GM19240 (cell line): Measurements from ENCODE around the gene NAV1.
"Not testable (repeated sequence)": the region's sequence is repeated elsewhere in the genome, so short reads cannot be mapped to it uniquely, and the experiment has no call there.

Experiments used
- DNase-seq: peaks from one replicate; pipeline ENCODE4 v3.0.0; 2011; ENCODE audit warnings: low spot score; ENCODE audit not compliant: insufficient read length

NAV1 gene

DNA sequence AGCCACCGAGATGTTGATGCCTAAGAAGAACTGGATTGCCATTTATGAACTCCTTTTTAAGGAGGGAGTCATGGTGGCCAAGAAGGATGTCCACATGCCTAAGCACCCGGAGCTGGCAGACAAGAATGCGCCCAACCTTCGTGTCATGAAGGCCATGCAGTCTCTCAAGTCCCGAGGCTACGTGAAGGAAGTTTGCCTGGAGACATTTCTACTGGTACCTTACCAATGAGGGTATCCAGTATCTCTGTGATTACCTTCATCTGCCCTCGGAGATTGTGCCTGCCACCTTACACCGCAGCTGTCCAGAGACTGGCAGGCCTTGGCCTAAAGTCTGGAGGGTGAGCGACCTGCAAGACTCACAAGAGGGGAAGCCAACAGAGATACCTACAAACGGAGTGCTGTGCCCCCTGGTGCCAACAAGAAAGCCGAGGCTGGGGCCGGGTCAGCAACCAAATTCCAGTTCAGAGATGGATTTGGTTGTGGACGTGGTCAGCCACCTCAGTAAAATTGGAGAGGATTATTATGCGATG, 18.8 kb upstream of the NAV1 start:
- not testable (repeated sequence) for DNase-seq

DNA sequence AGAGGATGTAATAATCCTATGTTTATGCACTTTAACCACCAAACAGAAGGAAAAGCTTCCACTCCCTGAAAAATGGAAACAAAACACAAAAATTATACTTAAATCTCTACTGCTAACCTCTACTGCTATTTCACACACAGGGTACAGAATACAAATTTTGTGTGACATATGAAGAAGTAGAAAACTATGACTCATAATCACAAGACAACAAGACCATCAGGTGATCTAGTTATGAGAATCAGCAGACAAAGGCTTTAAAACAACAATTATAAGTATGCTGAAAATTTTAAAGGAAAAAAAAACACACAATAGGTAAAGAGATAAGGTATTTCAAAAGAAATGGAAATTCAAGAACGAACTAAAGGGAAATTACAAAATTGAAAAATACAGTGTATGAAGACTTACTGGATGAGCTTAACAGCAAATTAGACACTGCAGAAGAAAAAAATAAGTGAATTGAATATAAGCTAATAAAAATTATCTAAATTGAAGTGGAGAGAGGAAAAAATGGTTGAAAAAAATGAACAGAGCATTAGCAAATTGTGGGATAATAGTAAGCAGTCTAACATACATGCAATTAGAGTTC, 13.6 kb upstream of the NAV1 start:
- DNase-seq, result no peak

DNA sequence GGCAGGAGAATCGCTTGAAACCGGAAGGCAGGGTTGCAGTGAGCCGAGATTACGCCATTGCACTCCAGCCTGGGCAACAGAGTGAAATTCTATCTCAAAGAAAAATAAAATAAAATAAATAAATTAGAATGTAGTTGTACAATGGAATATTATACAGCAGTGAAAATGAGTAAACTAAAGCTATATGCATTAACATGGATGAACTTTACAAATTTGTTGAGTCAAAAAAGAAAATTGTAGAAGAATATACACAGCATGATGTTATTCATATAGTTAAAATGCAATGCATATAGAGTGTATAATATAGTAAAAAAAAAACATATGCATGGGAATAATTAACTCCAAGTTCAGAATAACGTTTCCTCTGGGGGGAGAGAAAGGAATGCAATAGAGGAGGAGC, 11.0 kb upstream of the NAV1 start:
- DNase-seq, result no peak

DNA sequence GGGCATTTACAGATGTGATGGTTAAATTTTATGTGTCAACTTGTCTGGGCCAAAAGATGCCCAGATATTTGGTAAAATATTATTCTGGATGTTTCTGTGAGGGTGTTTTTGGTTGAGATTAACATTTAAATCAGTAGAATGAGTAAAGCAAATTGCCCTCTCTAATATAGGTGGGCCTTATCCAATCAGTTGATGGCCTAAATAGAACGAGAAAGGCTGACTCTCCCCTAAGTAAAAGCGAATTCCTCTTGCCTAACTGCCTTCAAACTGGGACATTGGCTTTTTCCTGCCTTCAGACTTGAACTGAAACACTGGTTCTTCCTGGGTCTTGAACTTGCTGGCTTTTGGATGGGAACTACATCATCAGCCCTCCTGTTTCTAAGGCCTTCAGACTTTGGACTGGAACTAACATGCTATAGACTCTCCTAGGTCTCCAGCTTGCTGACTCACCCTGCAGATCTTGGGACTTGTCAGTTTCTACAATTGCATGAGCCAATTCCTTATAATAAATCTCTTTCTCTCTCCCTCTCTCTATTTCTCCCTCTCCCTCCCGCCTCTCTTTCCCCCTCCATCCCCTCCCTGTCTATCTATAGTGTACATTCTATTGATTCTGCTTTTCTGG, 10.2 kb upstream of the NAV1 start:
- no peak for DNase-seq

DNA sequence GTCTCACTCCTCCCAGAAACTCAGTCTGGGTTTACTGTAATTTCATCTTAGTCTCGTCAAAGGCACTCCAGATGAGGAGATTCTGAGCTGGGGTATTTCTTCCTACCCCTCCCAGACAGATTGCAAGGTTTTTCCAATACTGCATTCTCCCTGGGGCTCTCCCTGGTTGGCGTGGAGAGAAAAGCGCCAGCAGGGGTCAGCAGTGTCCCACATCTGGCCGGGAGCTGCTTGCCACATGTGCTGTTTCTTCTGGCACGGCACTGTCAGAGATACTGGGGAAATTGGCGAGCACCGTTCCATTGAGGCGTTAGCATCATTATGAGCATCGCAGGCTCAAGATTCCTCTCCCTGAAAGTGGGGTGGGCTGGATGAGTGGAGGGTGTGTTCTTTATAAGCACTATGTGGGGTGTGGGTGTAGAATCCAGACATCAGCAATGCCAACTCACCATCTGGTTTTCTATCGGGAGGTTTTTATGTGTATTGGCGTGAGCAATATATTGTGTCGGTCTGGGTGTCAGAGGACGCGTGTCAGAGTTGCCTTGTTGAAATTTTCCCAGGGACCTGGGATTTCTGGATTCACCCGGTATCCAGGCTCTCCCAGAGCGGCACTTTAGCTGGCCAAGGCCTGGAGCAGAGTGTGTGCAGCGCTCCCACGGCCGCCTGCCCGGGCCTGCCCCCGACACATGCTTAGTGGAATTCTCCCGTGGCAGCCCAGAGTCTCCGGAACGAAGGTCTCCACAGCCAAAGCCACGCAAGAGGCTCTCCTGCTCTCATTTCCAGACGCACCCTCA, 8.0 kb upstream of the NAV1 start:
- no peak for DNase-seq

DNA sequence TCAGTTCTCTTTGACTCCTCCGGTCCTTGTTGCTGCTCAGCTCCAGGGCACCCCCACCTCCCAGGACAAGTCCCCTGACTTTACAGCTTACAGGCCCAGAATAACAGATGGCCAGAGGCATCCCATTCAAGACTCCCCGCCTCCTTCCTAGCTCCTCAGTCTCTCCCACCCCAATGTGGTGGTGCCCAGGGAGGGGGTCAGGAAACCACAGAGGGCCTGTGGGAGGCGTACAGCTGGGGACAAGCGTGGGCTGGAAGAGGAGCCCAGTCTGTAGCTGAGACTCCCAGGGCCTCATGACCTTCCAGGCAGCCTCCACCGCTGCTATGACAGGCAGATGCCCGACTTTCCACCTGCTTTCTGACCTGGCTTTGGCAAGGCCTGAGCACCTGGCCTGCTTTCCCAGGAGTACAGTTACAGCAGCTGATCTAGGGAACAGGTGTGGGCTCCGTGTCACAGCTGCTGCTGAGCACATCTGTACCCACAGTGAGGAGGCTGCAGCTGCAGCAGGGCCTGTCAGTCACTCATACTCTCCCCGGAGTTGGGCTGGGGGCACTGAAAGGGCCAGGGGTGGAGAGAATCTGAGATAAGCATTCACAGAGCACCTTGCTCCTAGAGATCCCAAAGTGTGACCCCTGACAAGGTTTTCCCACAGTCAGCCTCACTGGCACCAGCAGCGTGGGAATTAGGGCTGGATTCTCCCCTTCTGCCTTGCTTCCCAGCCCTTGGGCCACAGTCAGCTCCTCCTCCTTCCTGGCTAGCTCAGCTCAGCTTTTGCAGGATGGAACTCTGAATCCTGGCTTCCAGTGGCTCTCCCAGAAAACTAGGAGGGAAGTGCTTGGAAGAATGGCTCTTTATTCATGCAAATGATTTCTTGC, 7.1 kb upstream of the NAV1 start:
- no peak for DNase-seq

DNA sequence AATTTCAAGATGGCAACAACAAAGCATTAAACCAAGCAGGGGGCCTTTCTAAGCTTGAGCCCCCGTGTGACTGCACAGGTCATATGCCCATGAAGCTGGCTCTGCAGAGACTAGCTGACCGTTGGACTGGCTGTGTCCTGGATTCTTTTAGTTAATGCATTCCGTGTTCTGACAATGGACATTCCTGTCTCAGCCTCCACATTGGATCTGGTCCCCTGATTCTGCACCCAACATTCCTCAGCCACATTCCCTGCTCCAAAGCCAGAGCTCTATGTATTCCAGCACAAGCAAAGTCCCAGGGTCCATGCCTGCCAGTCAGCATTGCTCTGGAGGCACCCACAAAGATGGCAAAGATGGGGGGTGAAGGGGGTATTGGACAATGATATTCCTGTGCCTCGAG, 5.1 kb upstream of the NAV1 start:
- DNase-seq, result no peak

DNA sequence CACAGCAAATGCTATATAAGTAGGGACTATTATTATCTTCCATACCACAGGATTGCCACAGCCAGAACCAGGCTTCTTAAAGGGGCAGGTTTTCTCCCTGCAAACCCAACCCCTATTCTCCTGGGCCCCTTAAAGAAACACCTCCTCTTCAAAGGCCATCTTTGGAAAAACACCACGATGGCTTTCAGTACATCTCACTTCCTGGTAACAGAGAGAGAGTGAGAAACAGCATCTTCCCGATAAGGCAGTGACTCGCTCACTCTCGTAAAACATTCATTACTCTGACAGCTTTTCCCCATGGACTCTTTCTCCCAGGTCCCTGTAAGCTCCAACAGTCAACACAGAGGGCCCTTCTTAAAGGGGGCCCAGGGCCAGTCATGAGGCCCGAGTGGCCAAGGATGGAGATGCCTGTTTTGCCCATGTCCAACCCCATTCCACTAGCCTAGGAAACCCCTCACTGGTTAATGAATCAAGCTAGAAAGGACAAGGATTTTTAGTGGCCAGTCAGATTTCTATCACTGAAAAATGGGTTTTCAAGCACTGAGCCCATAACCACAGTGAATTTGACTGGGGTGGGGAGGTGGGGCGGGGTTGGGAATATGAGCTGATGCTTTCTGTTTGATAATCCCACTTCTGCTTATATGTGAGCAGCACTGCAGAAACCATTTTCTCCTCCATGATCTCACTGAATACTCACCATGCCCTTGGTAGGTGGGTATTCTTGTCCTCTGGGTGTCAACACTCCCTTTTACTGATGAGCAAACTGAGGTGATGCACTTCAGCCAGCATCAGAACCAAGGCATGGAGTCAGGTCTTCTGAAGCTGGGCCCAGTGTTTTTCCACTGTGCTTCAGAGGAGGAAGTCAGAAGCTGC, 3.6 kb upstream of the NAV1 start:
- DNase-seq, result no peak

DNA sequence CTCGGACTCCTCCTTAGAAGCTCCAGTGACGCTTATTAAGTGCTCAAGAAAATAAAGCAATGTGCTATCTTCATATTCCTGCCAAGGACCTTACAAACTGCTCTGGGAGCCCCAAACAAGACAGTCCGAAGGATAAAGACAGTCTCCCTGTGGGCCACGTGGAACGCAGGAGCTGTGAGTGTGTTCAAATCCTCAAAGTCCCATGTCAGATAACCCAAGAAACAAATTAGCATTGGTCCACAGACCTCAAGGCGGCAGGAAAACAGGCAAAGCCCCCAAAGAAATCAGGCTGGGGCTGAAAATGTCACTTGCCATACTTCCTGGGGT, 3.0 kb upstream of the NAV1 start:
- DNase-seq, result no peak

DNA sequence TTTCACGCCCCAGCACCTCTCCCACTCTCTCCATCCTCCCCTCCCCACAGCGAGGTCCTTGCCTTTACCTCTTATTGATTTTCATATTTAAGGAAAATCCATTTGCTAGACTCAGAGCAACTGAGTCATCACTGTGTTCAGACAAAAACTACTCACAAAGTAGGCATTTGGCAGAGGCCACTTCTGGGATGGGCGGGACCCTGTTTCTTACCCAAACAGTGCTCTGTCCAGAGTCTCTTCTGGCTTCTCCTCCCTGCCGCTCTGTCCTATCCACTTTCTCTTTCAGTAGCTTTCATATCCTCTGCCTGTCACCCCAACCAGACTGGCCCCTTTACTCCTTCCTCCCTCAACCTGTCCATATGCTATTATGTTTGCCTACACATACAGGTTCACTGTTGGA, 2.4 kb upstream of the NAV1 start:
- no peak for DNase-seq

DNA sequence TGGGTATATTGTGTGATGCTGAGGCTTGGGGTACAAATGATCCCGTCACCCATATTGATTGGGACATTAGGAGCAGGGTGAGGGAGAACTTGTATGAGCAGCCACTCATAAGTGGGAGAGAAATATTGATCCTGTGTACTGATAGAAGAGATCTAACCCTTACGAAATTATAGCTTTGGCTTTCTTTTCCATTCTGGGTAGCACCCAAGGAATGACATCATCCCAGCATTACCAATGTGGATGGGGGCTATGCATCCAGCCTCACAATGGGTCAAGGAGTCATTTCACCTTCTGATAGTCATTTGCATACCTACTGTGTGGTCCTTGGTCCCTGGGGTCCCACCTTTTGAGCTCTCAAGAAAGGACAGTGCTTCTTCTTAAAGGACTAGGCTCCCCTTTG, 1.9 kb upstream of the NAV1 start:
- no peak for DNase-seq

DNA sequence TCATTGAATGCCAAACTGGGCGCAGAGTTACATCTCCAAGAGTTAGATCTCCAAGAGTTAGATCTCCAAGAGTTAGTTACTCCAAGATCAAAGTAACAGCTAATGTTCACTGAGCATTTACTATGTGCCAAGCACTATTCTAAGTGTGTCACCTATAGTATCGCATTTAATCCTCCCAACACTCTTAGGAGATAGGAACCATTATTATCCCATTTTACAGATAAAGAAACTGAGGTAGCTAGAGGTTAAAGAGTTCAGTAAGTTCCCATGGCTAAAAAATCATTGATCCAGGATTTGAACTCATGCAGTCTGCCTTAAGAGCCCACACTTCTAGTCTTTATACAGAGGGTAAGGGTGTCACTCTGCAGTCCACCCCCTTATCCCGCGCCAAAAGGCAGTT, 1.5 kb upstream of the NAV1 start:
- DNase-seq, result no peak

DNA sequence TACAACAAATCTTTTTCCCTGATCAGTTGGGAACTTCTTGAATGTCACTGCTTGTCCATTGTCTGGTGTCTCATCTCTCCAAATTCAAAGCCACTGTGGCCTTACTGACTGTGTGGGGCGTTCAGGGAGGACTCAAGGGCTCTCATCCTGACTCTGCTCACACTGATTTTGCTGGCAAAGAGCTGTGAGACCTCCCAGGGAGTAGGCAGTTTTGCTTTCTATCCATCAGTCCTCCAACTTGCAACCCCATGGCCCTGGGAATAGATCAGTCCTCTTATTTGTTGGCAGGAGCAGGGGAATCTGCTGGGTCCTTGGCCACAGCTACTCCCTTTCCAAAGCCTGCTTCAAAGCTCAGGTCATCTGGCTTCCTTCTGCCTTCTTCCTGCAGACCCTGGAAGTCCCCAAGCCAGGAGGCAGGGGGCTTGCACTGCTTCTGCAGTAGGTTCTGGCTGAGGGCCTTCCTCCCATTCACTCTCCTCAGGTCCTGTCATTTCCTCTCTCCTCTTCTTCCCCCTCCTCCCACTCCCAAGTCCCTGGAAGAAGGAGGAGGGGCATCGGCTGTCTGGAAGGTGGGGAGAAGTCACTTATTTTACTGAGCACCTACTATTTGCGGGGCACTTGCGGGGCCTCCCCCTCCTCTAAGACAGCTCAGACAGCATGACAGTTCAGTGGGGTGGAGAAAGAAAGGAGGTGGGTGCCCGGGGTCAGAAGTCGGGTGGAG, 876 bp upstream of the NAV1 start:
- no peak for DNase-seq

DNA sequence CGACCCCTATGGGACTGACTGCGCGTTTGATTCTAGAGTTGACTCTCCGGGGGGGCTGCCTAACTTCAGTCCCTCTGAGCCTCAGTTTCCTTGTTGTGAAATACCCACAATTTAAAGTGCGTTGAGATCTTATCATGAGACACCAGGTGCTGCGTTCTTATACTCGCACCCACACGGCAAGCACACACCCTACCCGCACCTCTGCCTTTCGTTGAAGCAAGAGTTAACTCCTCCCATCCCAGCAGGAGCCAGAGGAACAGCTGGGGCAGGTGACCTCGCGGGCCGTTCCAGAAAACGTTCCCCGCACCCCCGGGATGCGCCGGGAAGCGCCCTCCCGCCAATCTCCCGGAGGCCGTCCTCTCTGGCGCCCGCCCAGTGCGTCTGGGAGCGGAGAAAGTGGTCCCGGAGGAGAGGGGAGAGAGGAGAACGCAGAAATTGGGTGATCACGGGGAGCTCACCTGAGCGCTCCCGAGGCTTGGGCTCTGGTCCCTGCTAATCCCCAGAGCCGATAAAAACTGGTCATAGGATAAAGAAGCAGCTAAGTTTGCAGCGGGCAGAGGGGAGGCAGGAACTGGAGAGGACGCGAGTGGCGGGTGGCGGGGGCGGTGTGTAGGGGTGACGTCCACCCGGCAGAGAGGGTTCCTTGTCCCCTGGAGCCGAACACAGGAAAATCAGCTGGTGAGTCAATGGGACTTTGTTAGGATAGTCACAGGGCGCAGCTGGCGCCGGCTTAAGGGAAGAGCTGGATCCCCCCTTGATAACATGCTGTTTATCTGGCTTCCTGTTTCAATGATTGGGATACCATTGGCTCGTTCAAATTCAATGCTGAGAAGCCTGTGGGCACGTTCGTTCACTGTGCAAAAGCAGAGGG, 869 bp downstream of the NAV1 start:
- DNase-seq, result no peak

DNA sequence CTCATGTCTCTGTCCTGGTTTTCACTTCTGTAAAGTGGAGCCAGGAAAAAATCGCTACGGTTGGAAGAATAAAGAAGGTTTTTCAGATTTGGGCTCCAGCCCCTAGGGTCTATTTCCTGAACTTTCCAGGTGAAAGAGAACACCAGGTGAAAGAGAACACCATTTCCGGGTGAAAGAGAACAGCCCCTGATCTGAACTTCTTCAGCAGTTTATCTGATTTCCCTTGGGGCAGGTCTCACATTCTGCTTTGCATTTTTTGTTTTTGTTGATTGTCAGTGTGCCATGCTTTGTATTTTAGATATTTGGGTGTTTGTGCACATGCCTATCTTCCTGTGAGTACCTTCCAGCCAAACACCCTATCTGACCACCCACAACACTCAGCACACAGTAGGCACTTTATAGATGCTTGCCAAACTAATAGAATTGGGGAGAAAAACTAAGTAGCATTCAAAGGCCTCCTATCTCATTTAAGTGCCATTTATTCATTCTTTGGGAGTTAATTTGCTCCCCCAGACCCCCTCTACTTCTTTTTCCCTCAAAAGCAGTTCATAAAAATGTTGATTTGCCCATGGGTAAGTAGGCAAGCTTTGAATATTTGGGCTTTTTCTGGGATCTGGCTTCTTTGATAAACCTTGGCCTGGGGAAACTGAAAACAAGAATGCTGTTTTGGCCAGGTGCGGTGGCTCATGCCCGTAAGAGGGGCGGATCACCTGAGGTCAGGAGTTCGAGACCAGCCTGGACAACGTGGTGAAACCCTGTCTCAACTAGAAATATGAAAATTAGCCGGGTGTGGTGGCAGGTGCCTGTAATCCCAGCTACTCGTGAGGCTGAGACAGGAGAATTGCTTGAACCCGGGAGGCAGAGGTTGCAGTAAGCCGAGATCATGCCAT, 2.2 kb downstream of the NAV1 start:
- DNase-seq, result no peak

DNA sequence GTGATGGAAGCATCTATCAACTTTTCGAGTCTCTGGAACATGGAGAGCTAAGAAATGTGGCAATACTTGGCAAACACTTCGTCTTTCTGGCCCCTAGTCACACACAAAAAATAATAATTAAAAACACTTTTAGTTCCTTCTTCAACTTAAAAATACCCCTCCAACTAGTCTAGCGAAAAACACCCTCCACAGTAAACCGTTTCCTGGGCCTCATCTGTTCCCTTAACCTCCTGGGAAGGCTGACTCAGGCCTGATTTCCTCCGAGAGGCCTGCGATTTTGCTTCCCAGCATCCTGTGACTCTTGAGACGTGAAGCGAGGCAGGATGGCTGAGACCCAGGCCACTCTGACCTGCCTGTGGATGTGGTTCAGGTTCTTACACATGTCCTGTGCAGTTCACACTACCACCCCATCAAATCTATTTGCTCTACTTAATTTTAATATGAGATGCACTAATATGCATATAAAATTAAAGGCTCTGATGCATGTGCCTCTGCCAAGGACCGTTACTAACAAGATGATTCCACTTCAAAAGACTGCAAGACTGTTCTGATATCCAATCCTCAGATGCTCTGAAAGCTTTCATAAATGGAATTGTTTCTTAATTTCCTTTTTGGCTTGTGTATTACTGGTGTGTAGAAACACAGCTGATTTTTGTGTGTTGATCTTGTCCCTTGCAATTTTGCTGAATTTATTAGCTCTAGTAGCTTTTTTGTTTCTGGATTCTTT, 3.5 kb downstream of the NAV1 start:
- DNase-seq, result no peak

DNA sequence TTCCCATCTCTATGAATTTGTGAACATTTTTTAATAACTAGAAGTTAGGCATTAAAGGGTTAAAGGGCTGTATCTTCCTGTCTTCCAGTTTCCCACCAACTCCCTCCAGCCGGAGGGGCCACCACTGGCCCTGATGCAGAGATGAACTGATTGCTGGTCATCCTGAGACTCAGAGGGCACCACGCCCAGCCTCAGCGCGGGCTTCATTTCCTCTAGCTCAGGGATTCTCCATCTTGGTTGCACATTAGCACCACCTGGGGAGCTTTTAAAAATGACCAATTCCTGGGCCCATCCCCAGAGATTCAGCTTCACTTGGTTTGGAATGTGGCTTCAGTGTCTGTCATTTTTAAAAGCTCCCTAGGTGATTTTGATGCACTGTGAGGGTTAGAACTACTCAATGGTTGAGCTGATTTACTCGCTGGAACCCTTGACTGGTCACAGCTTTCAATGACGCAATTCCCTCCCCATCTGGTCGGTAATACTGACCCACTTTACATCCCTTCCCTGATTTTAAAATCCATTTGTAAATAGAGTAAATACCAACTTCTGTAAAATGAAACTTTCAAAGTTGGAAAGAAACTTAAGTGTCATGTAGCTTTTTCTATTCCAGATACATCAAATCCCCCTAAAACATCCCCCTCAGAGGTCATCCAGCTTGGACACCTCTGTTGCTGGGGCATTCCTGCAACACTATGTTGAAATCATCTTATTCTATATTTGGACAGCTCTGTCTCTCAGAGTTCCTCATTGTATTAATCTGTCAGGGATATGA, 5.1 kb downstream of the NAV1 start:
- DNase-seq, result no peak
